Measurements from ENCODE around the gene VPS18.
A peak's percentile ranks its signal among the peaks of the same experiment; 100 is the strongest.

The VPS18 gene

DNA sequence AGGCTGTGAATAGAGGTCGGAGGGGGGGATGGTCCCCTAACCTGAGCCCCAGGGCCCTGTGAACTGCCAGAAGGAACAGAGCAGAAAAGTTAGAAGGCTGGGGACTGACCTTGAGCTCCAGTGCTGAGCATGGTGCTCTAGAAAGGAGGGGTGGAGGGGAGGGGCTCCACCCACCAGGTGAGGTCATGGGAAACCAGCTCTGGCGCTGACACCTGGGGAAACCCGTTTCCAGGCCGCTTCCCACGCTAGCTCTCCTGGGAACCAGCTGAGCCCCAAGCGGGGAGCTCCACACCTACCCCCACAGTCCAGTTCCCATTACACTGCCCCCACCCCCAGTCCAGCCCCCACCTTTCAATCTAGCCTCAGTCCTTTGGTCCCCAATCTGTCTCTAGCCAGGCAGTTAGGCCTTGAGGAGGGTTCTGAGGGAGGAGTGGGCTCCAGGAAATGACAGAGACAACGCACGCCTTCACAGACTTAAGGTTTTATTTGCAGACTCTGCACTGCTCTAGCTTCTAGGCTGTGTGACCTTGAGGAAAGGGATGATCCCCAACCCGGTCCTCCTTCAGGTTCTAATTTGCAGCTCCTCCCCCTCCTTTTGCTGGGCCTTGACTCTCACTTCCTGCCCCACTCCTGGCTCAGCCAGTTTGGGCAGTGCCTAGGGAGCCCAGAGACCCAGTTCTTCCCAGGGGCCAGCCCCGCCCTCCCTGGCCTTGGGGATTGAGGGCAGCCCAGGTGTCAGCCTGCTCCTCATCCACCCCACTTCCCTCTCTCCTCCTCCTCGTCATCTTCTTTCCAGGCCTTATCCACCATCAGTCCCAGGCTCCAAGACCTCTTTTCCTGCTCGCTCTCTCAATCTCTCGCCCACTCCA, 22.3 kb upstream of the VPS18 start:
- no peak for DNase-seq

DNA sequence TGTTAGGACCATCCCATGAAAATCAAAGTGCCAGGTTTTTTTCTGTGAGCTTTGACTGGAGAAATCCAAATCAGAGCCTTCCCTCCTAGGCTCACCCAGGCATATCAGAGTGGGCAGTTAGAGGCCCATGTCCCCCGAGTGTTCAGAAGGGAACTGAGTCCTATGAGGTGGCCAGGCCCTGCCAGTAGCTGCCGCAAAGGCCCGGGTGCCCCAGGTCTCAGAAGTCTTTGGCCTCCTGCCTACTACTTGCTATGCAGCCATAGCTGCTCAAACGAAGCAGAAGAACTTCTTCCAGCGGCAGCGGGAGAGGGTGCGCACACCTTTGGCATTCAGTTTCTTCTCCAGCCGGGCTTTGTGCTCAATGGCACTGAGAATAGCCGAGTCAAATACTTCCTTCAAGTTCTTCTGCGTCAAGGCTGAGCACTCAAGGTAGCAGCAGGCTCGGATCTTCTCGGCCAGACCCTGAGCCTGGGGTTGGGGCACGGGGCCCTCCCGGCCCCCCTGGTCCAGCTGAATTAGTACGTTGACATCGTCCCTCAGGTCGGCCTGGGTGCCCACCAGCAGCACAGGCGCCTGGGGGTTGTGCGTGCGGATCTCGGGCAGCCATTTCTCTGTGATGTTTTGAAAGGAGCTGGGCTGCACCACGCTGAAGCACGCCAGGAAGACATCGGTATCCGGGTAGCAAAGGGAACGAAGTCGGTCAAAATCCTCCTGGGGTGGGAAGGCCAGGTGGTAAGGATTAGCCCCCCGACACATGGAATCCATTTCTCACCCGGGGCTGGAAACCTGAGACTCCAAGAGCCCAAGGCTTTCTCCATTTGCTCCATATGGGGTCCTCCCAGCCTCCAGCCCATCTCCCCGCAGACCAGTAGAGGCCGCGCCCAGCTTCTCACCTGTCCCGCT, 21.2 kb upstream of the VPS18 start:
- no peak for DNase-seq

DNA sequence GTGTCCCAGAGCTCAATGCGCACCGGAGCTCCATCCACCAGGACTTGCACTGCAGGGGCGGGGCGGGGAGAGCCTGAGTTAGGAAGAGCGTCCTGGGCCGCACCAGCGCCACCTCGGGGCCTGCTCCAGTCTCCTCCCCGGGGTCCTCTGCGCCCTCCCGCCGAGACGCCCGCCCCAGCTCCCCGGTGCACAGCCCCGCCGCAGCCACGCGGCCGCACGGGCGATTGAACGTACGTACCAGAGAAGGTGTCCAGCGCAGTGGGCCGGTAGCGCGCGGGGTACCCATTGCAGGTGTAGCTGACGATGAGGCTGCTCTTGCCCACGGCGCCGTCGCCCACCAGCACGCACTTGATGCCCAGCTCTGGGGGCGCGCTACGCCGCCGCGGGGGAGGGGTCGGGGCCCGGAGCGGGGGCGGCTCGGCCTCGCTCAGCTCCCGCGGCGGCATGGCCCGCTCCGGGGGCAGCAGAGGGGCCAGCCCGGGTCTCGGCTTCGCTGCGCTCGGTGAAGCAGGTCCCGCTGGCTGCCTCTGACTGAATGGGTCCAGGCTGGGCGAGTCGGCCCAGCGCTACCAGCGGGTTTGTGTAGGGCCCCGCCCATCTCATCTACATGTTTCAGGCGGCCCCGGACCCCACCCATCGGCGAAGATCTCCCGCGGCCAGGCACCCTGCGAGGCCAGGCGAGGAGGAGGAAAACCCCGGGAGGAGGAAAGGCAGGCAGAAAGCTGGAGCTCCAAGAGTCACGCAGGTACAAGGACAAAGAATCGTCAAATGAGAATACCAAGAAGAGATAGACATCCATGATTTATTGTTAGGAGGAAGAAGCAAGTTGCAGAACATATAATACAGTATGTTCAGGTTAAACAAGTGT, 20.3 kb upstream of the VPS18 start, which contains the start of gene RHOV:
Gene RHOV (minus strand): TSS at position 541 of the 868 bp plus-strand sequence. CDS start 95 bp downstream, at position 446.
- DNase-seq, result peak; percentile 57

DNA sequence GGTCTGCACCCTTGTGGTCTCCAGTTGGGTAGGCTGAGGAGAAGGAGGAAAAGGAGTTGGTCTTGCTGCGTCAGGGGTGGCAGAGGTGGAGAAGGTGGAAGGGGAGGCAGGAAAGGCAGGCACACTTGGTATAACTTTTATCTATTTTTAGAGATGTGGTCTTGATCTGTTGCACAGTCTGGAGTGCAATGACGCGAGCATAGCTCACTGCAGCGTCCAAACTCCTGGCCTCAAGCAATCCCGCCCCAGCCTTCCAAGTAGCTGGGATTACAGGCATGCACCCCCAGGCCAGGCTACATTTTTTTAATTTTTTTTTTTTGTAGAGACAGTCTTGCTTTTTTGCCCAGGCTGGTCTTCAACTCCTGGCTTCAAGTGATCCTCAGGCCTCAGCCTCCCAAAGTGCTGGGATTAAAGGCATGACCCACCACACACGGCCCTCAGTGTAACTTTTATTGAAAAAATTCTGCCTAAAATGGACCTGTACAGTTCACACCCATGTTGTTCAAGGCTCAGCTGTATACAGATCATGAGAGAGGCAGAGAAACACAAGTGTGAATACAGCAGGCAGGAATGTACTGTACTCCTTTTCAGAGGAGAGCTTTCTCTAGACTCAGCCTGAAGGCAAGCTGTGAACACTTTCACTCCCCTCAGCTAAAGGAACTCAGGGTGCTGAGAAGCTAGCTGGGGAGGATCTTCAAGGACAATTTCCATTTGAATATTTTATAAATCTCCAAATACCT, 18.1 kb upstream of the VPS18 start:
- DNase-seq, result no peak

DNA sequence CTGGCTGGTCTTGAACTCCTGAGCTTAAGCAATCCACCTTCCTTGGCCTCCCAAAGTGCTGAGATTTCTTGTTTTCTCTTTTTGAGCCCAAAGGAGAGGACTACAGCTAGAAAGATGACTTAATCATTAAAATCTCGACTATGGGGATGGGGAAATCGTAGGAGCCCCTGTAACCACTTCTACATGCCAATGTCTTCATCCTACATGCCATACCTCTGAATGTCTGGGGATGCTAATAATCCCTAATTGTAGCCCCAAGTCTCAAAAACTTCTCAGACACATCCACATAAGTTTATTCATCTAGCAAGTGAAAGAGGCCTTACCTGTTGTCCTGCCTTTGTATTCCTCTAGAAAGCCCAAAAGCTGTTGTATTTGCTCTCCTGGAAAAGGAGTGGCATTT, 16.6 kb upstream of the VPS18 start:
- no peak for DNase-seq

DNA sequence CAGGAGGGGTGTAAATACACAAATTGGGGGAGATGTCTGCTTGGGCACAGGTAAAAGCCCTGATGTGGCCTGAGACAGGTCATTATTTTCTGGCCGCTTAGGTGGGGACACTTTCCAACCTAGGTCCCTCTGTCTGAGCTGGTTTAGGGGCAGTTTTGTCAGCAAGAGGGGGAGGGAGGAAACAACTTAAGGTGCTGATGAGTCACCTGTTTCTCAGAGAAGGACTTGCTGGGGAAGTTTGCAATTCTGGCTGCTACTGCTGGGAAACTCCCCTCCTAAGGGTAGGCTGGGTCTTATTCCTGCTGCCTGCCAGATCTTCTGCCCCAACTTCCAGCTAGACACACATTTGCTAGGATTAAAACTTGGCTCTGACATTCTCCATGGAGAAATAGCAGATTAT, 15.5 kb upstream of the VPS18 start:
- peak; percentile 65 for DNase-seq

DNA sequence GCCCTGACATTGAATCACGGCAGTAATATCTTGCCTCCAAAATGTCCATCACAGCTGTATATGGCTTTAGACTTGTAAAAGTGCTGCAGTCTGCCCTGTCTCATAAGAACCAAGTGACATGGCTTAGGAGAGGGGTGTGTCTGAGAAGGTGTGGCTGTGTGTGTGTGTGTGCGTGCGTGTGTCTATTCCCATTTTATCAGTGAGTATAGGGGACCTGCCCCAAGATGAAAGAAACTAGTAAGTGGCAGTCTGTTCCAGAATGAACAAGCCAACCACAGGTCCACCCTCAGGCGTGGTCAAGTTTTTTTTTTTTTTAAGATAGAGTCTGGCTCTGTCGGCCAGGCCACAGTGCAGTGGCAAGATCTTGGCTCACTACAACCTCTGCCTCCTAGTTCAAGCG, 14.6 kb upstream of the VPS18 start:
- DNase-seq, result no peak

DNA sequence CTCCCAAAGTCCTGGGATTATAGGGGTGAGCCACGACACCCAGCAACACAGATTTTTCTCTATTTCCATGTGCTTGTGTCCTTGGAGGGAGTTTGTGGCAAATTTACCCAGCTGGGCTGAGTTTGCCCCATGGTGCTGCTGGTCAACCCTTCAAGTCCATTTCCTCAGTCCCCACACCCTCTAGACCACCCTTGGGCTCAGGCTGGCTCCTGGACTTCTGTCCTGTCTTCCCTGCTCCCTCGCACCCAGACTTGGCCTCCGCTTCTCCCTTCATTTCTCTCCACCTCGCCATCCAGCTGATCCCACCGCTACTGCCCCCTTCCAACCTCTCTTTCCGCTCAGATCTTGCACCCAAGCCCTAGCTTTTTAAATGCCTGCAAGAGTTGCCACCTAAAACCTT, 12.9 kb upstream of the VPS18 start:
- no peak for DNase-seq

DNA sequence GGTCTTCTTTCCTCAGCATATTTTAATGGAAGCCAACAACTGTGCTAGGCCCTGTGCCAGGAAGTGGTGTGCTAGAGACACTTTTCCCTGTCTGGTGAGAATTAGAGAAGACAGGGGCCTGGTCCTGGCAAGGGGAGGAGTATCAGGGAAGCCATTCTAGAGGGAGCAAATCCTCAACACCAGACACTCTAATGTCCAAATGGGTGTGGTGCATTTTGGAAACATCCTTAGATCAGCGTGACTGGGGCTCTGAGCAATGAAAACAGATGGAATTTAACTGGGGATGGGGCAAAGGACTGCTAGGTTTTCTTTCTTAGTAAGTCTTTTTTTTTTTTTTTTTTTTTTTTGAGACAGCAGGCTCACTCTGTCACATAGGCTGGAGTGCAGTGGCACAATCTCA, 7.7 kb upstream of the VPS18 start:
- no peak for DNase-seq

DNA sequence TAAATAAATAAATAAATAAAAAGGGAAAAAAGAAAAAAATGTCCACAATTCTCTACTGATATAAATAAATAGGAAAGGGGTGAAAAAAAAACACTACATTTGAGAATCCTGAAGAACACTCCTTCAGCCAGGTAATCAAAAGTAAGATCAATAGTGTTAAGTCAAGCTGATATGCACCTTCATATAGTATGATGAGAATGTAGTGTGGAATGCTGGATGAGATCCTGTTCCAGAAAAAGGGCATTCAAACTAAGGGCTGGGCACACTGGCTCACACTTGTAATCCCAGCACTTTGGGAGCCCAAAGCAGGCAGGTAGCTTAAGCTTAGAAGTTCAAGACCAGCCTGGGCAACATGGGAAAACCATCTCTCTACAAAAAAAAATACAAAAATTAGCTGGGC, 5.1 kb upstream of the VPS18 start:
- DNase-seq, result no peak

DNA sequence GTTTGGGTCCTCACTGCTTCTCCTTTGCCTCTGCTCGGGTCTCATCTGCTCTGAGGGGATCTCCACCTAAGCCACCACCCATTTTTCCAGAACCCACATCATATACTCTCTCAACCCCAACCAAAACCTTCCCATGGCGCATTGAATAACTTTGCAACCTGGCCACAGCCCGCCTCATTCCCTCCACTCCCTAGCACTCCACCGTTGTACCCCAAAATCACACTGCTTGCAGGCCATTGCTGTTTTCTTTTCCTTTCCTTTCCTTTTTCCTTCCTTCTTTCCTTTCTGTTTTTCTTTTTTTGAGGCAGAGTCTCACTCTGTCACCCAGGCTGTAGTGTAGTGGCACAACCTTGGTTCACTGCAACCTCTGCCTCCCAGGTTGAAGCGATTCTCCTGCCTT, 3.1 kb upstream of the VPS18 start:
- DNase-seq, result no peak

DNA sequence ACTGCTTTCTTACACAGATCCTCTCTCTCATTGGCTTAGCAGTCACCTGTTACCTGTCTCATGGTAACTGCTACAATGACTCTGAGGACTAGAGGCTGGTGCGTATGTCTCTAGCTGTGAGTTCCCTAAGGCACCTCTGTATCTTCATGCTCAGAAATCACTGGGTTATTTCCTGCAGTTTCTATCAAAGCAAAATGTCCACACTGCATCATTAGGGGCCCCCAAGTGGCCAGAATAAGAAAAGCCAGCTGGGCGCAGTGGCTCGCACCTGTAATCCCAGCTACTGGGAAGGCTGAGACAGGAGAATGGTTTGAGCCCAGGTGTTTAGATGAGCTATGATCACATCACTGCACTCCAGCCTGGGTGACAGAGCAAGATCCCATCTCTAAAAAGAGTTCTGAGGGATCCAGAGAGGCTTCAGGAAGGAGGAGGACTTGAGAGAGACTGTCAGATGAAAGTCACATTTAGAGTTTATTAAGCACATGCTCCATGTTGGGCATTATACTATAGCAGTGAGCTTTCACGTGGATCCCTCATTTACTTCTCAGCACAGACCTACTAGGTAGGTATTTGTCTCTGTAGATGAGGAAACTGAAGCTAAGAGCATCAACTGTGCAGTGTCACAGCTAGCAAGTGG, 2.3 kb upstream of the VPS18 start:
- peak; percentile 56 for DNase-seq

DNA sequence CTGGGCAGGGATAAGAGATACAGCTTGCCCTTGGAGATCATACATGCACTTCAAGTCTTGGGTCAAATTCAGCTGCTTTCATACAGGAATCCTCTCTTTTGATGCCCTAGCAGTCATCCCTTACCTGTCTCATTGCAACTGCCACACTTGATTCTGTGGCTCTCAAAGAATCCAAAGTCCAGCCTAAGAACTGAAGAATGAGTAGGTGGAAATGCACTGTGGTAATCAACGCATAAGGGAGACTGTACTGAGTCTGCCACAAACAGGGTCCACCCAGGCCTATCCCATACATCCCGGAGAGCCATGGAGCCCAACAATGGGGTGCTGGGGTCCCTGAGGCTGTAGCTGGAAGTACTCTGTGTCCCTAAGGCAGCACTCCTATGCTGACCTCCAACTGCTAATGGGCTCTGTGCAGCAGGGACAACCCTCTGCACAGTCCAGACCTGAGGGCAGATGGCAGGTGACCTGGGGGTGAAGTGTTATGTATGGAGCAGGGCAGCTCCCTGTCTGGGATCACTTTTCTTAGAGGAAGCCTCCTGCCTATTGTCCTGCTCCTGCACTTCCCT, 1.7 kb upstream of the VPS18 start:
- no peak for DNase-seq

DNA sequence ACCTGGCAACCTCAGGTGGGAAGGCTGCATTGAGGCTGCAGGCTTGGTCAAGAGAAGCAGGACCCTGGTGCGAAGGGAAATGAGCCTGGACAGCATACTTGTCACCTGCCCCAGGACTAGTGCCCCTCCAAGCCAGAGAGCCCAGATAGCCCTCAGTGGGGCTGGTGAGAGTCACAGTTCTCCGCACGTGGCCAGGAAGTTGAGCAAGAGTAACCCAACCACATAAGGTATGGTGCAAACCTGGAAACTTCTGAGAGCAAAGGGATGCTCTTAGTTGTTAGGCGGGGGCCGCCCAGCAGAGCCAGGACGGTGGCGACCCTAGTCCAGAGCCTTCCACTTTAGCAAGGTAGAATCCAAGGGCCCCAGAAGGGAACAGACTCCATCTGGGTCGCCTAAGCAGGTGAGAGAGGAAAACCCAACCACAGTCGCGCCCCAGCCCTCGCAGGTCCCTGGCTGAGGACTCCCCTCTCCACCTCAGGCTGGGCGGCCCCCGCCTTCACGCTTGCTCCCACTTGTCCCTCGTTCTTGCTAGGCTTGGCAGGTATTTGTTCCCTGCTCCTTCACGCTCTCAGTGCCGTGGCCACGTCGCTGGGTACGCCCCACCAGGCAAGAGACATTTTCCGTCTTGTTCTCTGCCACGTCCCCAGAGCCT, 1.1 kb upstream of the VPS18 start:
- no peak for DNase-seq

DNA sequence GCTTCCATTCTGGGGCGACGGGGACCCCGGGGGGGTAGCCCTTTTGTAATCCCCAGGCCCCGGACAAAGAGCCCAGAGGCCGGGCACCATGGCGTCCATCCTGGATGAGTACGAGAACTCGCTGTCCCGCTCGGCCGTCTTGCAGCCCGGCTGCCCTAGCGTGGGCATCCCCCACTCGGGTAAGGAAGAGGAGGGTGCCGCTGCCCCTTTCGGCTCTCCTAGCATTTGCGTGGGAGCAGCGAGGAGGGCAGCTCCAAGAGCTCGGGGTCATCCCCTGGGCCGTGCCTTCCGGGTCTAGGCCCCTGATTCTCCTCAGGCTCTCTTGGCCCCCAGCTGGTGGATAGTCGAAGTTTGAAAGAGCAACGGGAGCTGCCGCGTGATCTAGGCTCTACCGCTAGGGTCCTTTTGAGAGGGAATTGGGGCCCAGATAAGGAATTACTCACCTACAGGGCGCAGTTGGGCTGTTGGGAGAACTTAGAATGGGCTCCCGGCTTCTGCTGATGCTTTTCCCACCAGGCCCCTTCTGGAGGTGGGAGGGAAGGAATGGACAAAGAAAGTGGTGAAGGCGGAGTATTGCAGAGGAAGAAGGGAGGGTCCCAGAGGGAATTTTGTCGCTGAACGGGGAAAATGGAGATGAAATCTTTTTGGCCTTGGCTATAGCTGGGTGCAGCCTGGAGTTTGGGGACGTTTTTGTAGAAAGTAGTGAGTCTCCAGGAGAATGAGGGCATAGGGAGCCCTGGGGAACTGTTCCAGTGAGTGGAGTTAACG, 615 bp downstream of the VPS18 start:
- peak; percentile 87 for DNase-seq

DNA sequence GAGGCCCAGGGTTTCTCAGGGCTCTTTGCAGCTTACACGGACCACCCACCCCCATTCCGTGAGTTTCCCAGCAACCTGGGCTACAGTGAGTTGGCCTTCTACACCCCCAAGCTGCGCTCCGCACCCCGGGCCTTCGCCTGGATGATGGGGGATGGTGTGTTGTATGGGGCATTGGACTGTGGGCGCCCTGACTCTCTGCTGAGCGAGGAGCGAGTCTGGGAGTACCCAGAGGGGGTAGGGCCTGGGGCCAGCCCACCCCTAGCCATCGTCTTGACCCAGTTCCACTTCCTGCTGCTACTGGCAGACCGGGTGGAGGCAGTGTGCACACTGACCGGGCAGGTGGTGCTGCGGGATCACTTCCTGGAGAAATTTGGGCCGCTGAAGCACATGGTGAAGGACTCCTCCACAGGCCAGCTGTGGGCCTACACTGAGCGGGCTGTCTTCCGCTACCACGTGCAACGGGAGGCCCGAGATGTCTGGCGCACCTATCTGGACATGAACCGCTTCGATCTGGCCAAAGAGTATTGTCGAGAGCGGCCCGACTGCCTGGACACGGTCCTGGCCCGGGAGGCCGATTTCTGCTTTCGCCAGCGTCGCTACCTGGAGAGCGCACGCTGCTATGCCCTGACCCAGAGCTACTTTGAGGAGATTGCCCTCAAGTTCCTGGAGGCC, 5.4 kb downstream of the VPS18 start:
- DNase-seq, result no peak

DNA sequence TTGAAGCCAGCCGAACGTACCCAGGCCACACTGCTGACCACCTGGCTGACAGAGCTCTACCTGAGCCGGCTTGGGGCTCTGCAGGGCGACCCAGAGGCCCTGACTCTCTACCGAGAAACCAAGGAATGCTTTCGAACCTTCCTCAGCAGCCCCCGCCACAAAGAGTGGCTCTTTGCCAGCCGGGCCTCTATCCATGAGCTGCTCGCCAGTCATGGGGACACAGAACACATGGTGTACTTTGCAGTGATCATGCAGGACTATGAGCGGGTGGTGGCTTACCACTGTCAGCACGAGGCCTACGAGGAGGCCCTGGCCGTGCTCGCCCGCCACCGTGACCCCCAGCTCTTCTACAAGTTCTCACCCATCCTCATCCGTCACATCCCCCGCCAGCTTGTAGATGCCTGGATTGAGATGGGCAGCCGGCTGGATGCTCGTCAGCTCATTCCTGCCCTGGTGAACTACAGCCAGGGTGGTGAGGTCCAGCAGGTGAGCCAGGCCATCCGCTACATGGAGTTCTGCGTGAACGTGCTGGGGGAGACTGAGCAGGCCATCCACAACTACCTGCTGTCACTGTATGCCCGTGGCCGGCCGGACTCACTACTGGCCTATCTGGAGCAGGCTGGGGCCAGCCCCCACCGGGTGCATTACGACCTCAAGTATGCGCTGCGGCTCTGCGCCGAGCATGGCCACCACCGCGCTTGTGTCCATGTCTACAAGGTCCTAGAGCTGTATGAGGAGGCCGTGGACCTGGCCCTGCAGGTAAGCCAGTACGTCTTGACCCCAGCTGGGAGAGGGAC, 6.2 kb downstream of the VPS18 start:
- DNase-seq, result no peak

DNA sequence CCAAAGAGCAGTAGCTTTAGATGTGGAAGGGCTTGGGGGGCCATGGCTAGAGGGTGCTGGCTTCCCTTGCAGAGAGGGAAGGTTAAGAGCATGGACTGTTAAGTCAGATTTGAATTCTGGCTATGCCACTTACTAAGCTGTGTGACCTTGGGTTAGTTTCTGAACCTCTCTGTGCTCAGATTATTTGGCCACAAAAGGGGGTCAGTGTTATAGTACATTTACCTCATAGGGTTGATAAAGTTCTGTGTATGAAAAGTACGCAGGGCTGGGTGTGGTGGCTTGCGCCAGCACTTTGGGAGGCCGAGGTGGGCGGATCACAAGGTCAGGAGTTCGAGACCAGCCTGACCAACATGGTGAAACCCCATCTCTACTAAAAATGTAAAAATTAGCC, 6.8 kb downstream of the VPS18 start:
- DNase-seq, result no peak

Data from suppressor macrophage treated with lipopolysaccharide for 4 hours (primary cell).